Esophagus squamous epithelium (tissue), 5 donors: ENCODE measurements around the gene CCT7. TPM values are rescaled to one million over a fixed set of nuclear protein-coding genes. Genes with fewer than 3 reads are reported as not detected.

Experiments used
- DNase-seq: peaks from one replicate; lab custom pipeline; 2025; lab: John Stamatoyannopoulos, UW
- H3K27ac ChIP-seq, 4 donors: fragments of 200-600 bp; sonication (generic); one replicate each; pipeline ENCODE4 v1.5.1; 2016 to 2019; ENCODE audit warnings: mild to moderate bottlenecking in 1 of 4
- H3K27me3 ChIP-seq, 4 donors: fragments of 200-600 bp; sonication (generic); 1 replicate in 3 of 4; 2 replicates in 1 of 4; pipeline versions ENCODE4 v1.5.1 to v1.6.0; 2017 to 2021; ENCODE audit warnings: antibody characterized with exemption in 1 of 4
- H3K36me3 ChIP-seq, 3 donors: fragments of 200-600 bp; sonication (generic); one replicate each; pipeline ENCODE4 v1.5.1; 2016 to 2019
- H3K4me1 ChIP-seq, 3 donors: fragments of 200-600 bp; sonication (generic); one replicate each; pipeline ENCODE4 v1.5.1; 2017 to 2019
- H3K4me3 ChIP-seq, 4 donors: fragments of 200-600 bp; sonication (generic); 1 replicate in 3 of 4; 2 replicates in 1 of 4; pipeline ENCODE4 v1.5.1; 2016 to 2019; ENCODE audit warnings: mild to moderate bottlenecking in 2 of 4, moderate library complexity in 1 of 4
- H3K9me3 ChIP-seq, 3 donors: fragments of 200-600 bp; sonication (generic); one replicate each; pipeline ENCODE4 v1.5.1; 2016 to 2019
- CTCF ChIP-seq, 6 experiments: fragments of 450-650 bp in 4 of 6; fragments of 200-600 bp in 2 of 6; sonication (generic) in 2 of 6; IDR thresholded peaks; one replicate each; pipeline ENCODE4 v1.5.1; 2016 to 2019; ENCODE audit warnings: antibody characterized with exemption in 6 of 6, mild to moderate bottlenecking in 4 of 6, moderate library complexity in 4 of 6
- POLR2A ChIP-seq, 4 donors: fragments of 450-650 bp; IDR thresholded peaks; one replicate each; pipeline ENCODE4 v1.6.1; 2017; ENCODE audit warnings: antibody characterized with exemption in 4 of 4, mild to moderate bottlenecking in 4 of 4, moderate library complexity in 3 of 4
- WGBS, 2 donors: methylation state at CpG; one replicate each; pipeline ENCODE4 v1.1.5; 2018; 5-methylcytosine and 5-hydroxymethylcytosine counted together
- intact Hi-C: fragments of 100-400 bp; cut with DNase I; formaldehyde crosslinking; loops from one replicate; pipeline ENCODE4 v1.15.0; 2022
- total RNA-seq, 4 donors: library from RNA; depleted of rRNA; stranded (reverse); fragments of >200 nt; gene quantifications; one replicate each; pipeline ENCODE4 v1.1.0, GENCODE V29; 2016
- donor health status: DM: yes; HTN: yes; CAD: no.

The CCT7 gene
- total RNA-seq, 4 donors from 2014 or later = 149 to 246 (median 217) TPM

- no peaks in the 10 kb centered on the region for H3K9me3 ChIP-seq
- WGBS, 2 donors = 0% methylated on average over 7 to 11 of the region's 82 CpGs
- H3K27ac ChIP-seq = no peak overlapping the region
- DNase-seq = no peak
- TF ChIP-seq POLR2A (IDR thresholded peaks at IDR 0.05) (no peak), CTCF (IDR thresholded peaks at IDR 0.05) (no peak)
- intact Hi-C loops = no loop called here
- no peaks in the 10 kb centered on the region for H3K36me3 ChIP-seq
- H3K4me3 ChIP-seq = peak overlapping the region in 2 of 4 donors; percentile 27 to 46
- peaks cover 12 to 32% (median 23%) of the 10 kb centered on the region in 3 donors for H3K4me1 ChIP-seq
- H3K27me3 ChIP-seq = peaks cover 19 to 100% (median 24%) of the 10 kb centered on the region in 4 donors
These were observed 57.6 kb downstream of the CCT7 start for GRCh38 chr2:73291461-73292315.

DNA sequence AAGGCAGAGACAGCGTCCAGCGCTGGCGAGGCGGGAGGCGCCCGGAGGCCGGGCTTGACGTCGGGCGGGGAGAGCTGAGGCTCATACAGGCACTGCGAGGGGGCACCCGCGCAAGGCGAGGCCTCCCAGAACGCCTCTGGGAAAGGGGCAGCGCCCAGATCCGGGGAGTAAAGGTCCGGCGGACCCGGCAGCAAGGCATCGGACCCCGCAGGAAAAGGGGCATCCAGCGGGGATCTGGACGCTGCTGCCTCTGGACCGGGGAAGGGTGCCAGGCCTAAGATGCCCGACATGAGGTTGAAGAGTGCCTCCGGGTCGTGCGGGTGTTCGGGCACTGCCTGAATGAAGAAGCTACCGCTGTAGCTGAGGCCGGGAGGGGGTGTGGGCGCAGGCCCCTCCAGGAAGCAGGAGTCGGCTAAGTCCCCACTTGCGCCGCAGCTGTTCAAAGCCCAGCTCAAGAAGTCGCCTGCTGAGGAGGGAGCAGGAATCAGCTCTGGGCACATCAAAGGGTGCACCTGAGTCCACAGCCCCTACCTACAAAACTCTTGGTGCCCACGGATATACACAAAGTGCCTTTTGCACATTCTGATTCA is 58.3 kb downstream of the CCT7 start:
- Histone ChIP-seq H3K4me1 (peaks cover 12 to 32% (median 23%) of the 10 kb centered on the region in 3 donors), H3K36me3 (no peaks in the 10 kb centered on the region), H3K27me3 (peaks cover 19 to 100% (median 24%) of the 10 kb centered on the region in 4 donors), H3K4me3 (no peak overlapping the region), H3K9me3 (no peaks in the 10 kb centered on the region), H3K27ac (no peak overlapping the region)
- intact Hi-C loops = no loop called here
- TF ChIP-seq CTCF (IDR thresholded peaks at IDR 0.05) (no peak), POLR2A (IDR thresholded peaks at IDR 0.05) (no peak)
- 20% methylated on average over 1 of the region's 38 CpGs; no CpG with 5 or more reads in 1 of the 2 donors for WGBS, 2 donors
- no peak for DNase-seq

GRCh38 chr2:73292906-73293533 is 58.9 kb downstream of the CCT7 start:
- intact Hi-C loops = no loop called here
- Histone ChIP-seq H3K4me1 (peaks cover 12 to 32% (median 23%) of the 10 kb centered on the region in 3 donors), H3K27me3 (peaks cover 19 to 100% (median 24%) of the 10 kb centered on the region in 4 donors), H3K36me3 (no peaks in the 10 kb centered on the region), H3K27ac (no peak overlapping the region), H3K9me3 (no peaks in the 10 kb centered on the region), H3K4me3 (peak overlapping the region; percentile 30 to 66 (median 44))
- TF ChIP-seq CTCF (IDR thresholded peaks at IDR 0.05) (no peak), POLR2A (IDR thresholded peaks at IDR 0.05) (no peak)
- WGBS, 2 donors = 21% methylated on average over 10 of the region's 64 CpGs; no CpG with 5 or more reads in 1 of the 2 donors
- DNase-seq = no peak

GRCh38 chr2:73293534-73294171 is 59.5 kb downstream of the CCT7 start, which contains the start of gene EGR4:
EGR4 (minus strand) TSS chr2:73293548; CDS start chr2:73293317, 231 bp downstream.
- DNase-seq = no peak
- H3K27me3 ChIP-seq = peaks cover 19 to 96% (median 24%) of the 10 kb centered on the region in 4 donors
- 6 to 12% methylated on average over 3 to 5 of the region's 45 CpGs for WGBS, 2 donors
- H3K27ac ChIP-seq = no peak within 1 kb of the TSS
- H3K36me3 ChIP-seq = no peaks in the 10 kb centered on the region
- H3K4me1 ChIP-seq = peaks cover 12 to 32% (median 23%) of the 10 kb centered on the region in 3 donors
- no peaks in the 10 kb centered on the region for H3K9me3 ChIP-seq
- H3K4me3 ChIP-seq = peak within 1 kb of the TSS; percentile 30 to 66 (median 44)
- TF ChIP-seq CTCF (IDR thresholded peaks at IDR 0.05) (peak in 1 of 6 experiments; percentile 10), POLR2A (IDR thresholded peaks at IDR 0.05) (no peak)
- intact Hi-C loops = no loop called here
